OCI-LY7 (cell line): ENCODE data around the gene SLC35F1. TPM values are rescaled to one million over a fixed set of nuclear protein-coding genes. Genes with fewer than 3 reads are reported as not detected.

Experiments used
- BruUV-seq: library from RNA; stranded (reverse); fragments of 400-500 nt; replicated peaks from 2 replicates; lab custom pipeline; 2021; lab: Mats Ljungman, UMichigan
- CTCF ChIA-PET: fragments of 300-600 bp; sonication (Branson Sonifier 250); formaldehyde crosslinking; loops from one replicate; lab custom pipeline; 2022; ENCODE audit warnings: antibody characterized with exemption; ENCODE audit not compliant: unreplicated experiment; lab: Charles Lee
- POLR2A ChIA-PET: fragments of 300-600 bp; sonication (Branson Sonifier 250); formaldehyde crosslinking; loops from one replicate; lab custom pipeline; 2022; ENCODE audit warnings: antibody characterized with exemption; lab: Charles Lee
- DNase-seq: peaks from one replicate; pipeline ENCODE4 v3.0.0-alpha.2; 2015; ENCODE audit warnings: low spot score
- H2AFZ ChIP-seq: fragments of 200-600 bp; sonication (generic), shearing (Covaris generic); 2 replicates; pipeline ENCODE4 v1.6.1; 2014; ENCODE audit warnings: mild to moderate bottlenecking, antibody characterized with exemption, low read length, moderate library complexity
- H3K27ac ChIP-seq: fragments of 200-600 bp; sonication (generic); 2 replicates; pipeline ENCODE4 v1.5.1; 2014; ENCODE audit warnings: mixed run types, low read depth, mild to moderate bottlenecking, moderate library complexity, low read length, inconsistent platforms; ENCODE audit not compliant: poor library complexity, severe bottlenecking
- H3K36me3 ChIP-seq: fragments of 200-600 bp; sonication (generic); 2 replicates; pipeline ENCODE4 v1.6.1; 2014; ENCODE audit warnings: mild to moderate bottlenecking, antibody characterized with exemption, low read length, moderate library complexity, mixed read lengths; ENCODE audit not compliant: insufficient read depth
- H3K4me1 ChIP-seq: fragments of 200-600 bp; sonication (generic); 2 replicates; pipeline ENCODE4 v1.5.1; 2014; ENCODE audit warnings: mild to moderate bottlenecking, low read length; ENCODE audit not compliant: insufficient read depth, poor library complexity, severe bottlenecking
- H3K4me2 ChIP-seq: fragments of 200-600 bp; sonication (generic); 2 replicates; pipeline ENCODE4 v1.6.1; 2014; ENCODE audit warnings: mild to moderate bottlenecking, low read length
- H3K4me3 ChIP-seq: fragments of 200-600 bp; sonication (generic); 2 replicates; pipeline ENCODE4 v1.5.1; 2014; ENCODE audit warnings: mild to moderate bottlenecking, low read depth, low read length; ENCODE audit not compliant: poor library complexity, severe bottlenecking
- H3K79me2 ChIP-seq: fragments of 200-600 bp; sonication (generic); 2 replicates; pipeline ENCODE4 v1.6.1; 2016; ENCODE audit warnings: low read depth, mild to moderate bottlenecking, low read length, moderate library complexity, mixed read lengths; ENCODE audit not compliant: insufficient read depth
- H3K9me2 ChIP-seq: fragments of 200-600 bp; sonication (generic); 2 replicates; pipeline ENCODE4 v1.6.1; 2016; ENCODE audit warnings: mild to moderate bottlenecking, low read length, mixed read lengths; ENCODE audit not compliant: insufficient read depth
- H3K9me3 ChIP-seq: fragments of 200-600 bp; sonication (generic); 2 replicates; pipeline ENCODE4 v1.6.1; 2014; ENCODE audit warnings: mild to moderate bottlenecking, mixed run types, low read length, mixed read lengths
- H4K20me1 ChIP-seq: fragments of 200-600 bp; sonication (generic); 2 replicates; pipeline ENCODE4 v1.6.1; 2014; ENCODE audit warnings: mild to moderate bottlenecking, antibody characterized with exemption, low read length, moderate library complexity, mixed read lengths; ENCODE audit not compliant: insufficient read depth
- CTCF ChIP-seq: fragments of 200-600 bp; sonication (generic); conservative IDR thresholded peaks from 2 replicates; pipeline ENCODE4 v1.5.1; 2014; ENCODE audit warnings: mild to moderate bottlenecking, antibody characterized with exemption, low read length, moderate library complexity, mixed read lengths
- EZH2phosphoT487 ChIP-seq: fragments of 200-600 bp; sonication (generic); IDR thresholded peaks from 2 replicates; pipeline ENCODE4 v1.6.1; 2018; ENCODE audit warnings: low read depth, borderline replicate concordance, mild to moderate bottlenecking, mixed run types, antibody characterized with exemption, low read length, moderate library complexity, mixed read lengths
- intact Hi-C: fragments of 100-400 bp; cut with micrococcal nuclease; formaldehyde crosslinking; loops from one replicate; pipeline ENCODE4 v1.10.0; 2022; ENCODE audit not compliant: unreplicated experiment
- total RNA-seq, 2 experiments: library from RNA; depleted of rRNA in 1 of 2; stranded (reverse); fragments of >200 nt in 1 of 2; shearing (Covaris generic) in 1 of 2; gene quantifications; 2 replicates each; pipeline ENCODE4 v1.2.3, GENCODE V29; 2014 to 2022

Gene SLC35F1
- total RNA-seq, 2 experiments from 2014 or later = 0.03 TPM; not detected in 1

- intact Hi-C loops = no loop called here
- Histone ChIP-seq H3K79me2 (no peaks in the 10 kb centered on the region), H3K9me3 (no peaks in the 10 kb centered on the region), H3K36me3 (no peaks in the 10 kb centered on the region), H3K9me2 (no peaks in the 10 kb centered on the region), H3K27ac (no peak overlapping the region), H3K4me1 (no peaks in the 10 kb centered on the region), H4K20me1 (no peaks in the 10 kb centered on the region), H3K4me2 (no peak overlapping the region), H3K4me3 (no peak overlapping the region), H2AFZ (no peak overlapping the region)
- BruUV-seq = no TSS peak
- TF ChIP-seq EZH2phosphoT487 (no peak), CTCF (no peak)
- CTCF ChIA-PET = no interaction called here
- POLR2A ChIA-PET = no interaction called here
- DNase-seq = no peak
These were observed 362.6 kb downstream of the SLC35F1 start for GRCh38 chr6:118269659-118270058.

- no peak overlapping the region for H3K4me3 ChIP-seq
- H3K4me2 ChIP-seq = no peak overlapping the region
- no peak overlapping the region for H2AFZ ChIP-seq
- intact Hi-C loops = no loop called here
- ChIA-PET POLR2A (no interaction called here), CTCF (no interaction called here)
- no TSS peak for BruUV-seq
- H3K36me3 ChIP-seq = no peaks in the 10 kb centered on the region
- H3K27ac ChIP-seq = no peak overlapping the region
- no peaks in the 10 kb centered on the region for H3K9me2 ChIP-seq
- no peaks in the 10 kb centered on the region for H3K9me3 ChIP-seq
- H3K79me2 ChIP-seq = no peaks in the 10 kb centered on the region
- TF ChIP-seq EZH2phosphoT487 = no peak
- TF ChIP-seq CTCF = no peak
- no peaks in the 10 kb centered on the region for H3K4me1 ChIP-seq
- no peaks in the 10 kb centered on the region for H4K20me1 ChIP-seq
- no peak for DNase-seq
These were observed 370.6 kb downstream of the SLC35F1 start for GRCh38 chr6:118277631-118278030.

GRCh38 chr6:118280210-118280609 lies 373.1 kb downstream of the SLC35F1 start:
- Histone ChIP-seq H3K79me2 (no peaks in the 10 kb centered on the region), H2AFZ (no peak overlapping the region), H3K27ac (no peak overlapping the region), H3K36me3 (no peaks in the 10 kb centered on the region), H3K4me2 (no peak overlapping the region), H3K4me3 (no peak overlapping the region), H3K9me3 (no peaks in the 10 kb centered on the region), H3K4me1 (no peaks in the 10 kb centered on the region), H4K20me1 (no peaks in the 10 kb centered on the region), H3K9me2 (no peaks in the 10 kb centered on the region)
- BruUV-seq = no TSS peak
- TF ChIP-seq EZH2phosphoT487 (no peak), CTCF (no peak)
- no peak for DNase-seq
- intact Hi-C loops = loop anchor here (10.0 kb wide), 2 partner anchors 495 to 525 kb away; no protein-coding TSS in a partner anchor
- CTCF ChIA-PET = no interaction called here
- POLR2A ChIA-PET = interaction anchor here (0.6 to 0.7 kb wide), 2 partner anchors 16 to 907 kb away, joined by 3 read pairs; no protein-coding TSS in a partner anchor
